Central memory CD4-positive, alpha-beta T cell (primary cell): ENCODE results near the gene CD99L2.

Experiments used
- DNase-seq: peaks from one replicate; pipeline ENCODE4 v3.0.0; 2022

Gene CD99L2

GRCh38 chrX:150761176-150761818, 137.2 kb downstream of the CD99L2 start:
- DNase-seq: no peak

GRCh38 chrX:150759568-150760416, 138.7 kb downstream of the CD99L2 start:
- no peak for DNase-seq

- DNase-seq: no peak
These were observed 141.1 kb downstream of the CD99L2 start for GRCh38 chrX:150757371-150757770.

- DNase-seq: no peak
These were observed 144.5 kb downstream of the CD99L2 start for GRCh38 chrX:150753968-150754367.

GRCh38 chrX:150753357-150753756, 145.1 kb downstream of the CD99L2 start:
- DNase-seq: no peak

GRCh38 chrX:150752124-150752523, 146.3 kb downstream of the CD99L2 start:
- DNase-seq: no peak

GRCh38 chrX:150736475-150736874, 162.0 kb downstream of the CD99L2 start:
- DNase-seq: no peak

- no peak for DNase-seq
These were observed 166.7 kb downstream of the CD99L2 start for GRCh38 chrX:150731795-150732194.

GRCh38 chrX:150730719-150731118, 167.7 kb downstream of the CD99L2 start:
- DNase-seq: no peak

- DNase-seq: no peak
These were observed 168.5 kb downstream of the CD99L2 start for GRCh38 chrX:150729956-150730355.

GRCh38 chrX:150719621-150720020, 178.8 kb downstream of the CD99L2 start:
- DNase-seq: no peak
